Stimulated activated CD4-positive, alpha-beta T cell treated with anti-CD3 and anti-CD28 coated beads, Interleukin-12 subunit alpha, Interleukin-12 subunit beta, amount 100 ng/mL, for 48 hours (primary cell): ENCODE results near the gene ARSK.

Experiments
- DNase-seq, 3 donors: peaks; one replicate each; pipeline ENCODE4 v3.0.0-alpha.2; 2020; ENCODE audit warnings: low read depth in 2 of 3, low spot score in 1 of 3

ARSK gene, protein sequence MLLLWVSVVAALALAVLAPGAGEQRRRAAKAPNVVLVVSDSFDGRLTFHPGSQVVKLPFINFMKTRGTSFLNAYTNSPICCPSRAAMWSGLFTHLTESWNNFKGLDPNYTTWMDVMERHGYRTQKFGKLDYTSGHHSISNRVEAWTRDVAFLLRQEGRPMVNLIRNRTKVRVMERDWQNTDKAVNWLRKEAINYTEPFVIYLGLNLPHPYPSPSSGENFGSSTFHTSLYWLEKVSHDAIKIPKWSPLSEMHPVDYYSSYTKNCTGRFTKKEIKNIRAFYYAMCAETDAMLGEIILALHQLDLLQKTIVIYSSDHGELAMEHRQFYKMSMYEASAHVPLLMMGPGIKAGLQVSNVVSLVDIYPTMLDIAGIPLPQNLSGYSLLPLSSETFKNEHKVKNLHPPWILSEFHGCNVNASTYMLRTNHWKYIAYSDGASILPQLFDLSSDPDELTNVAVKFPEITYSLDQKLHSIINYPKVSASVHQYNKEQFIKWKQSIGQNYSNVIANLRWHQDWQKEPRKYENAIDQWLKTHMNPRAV

DNA sequence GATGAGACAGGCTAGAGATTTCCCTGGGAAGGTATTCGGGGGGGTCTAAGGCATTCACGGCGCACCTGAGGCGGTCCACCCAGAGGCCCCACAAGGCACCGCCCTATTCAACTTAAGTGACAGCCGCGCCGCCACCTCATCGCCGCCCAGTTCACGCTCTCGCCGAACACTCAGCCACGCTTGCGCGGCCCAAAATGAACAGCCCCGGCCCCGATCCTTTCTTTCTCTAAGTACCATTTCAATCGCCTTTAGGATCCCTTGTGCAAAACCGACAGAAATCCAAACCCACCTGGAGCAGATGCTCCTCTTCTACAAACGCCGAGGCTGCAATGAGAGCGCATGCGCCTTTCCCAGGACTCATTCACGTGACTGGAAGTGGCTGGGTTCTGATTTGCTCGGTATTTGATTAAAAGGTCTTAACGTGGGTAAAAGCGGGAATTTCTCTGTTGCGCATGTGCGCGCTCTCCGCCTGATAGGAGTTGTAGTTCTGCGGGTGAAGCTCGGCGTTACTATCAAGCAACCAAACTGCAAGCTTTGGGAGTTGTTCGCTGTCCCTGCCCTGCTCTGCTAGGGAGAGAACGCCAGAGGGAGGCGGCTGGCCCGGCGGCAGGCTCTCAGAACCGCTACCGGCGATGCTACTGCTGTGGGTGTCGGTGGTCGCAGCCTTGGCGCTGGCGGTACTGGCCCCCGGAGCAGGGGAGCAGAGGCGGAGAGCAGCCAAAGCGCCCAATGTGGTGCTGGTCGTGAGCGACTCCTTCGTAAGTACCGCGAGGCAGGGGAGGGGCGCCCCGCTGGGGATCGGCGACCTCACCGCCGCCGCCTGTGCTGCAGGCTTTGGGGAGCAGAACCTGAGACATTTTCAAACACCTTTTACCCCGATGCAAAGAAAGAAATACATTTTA is at the start of gene ARSK, which contains the start of gene SKIC3:
Gene ARSK, plus strand, starts transcription at position 455 of the 902 bp plus-strand sequence. Its CDS starts 178 bp downstream, at position 633.
Gene SKIC3, minus strand, starts transcription at position 331 of the 902 bp plus-strand sequence. CDS start 7,827 bp downstream, outside the sequence.
- DNase-seq = peak; percentile 81 to 87 (median 85)

GRCh38 chr5:95508550-95508949 is 46.4 kb upstream of the ARSK start:
- no peak for DNase-seq

- DNase-seq = no peak
Observed at GRCh38 chr5:95511606-95512005, 43.3 kb upstream of the ARSK start.

DNA sequence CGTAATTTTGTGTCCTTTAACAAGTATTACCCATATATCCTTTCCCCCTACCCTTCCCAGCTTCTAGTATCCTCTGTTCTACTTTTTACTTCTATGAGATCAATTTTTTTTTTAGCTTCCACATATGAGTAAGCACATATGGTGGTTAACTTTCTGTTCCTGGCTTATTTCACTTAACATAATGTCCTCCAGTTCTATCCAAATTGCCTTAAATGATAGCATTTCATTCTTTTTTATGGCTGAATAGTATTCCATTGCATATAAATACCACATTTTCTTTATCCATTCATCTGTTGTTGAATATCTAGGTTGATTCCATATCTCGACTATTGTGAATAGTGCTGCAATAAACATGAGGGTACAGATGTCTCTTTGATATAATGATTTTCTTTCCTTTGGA is 36.5 kb upstream of the ARSK start:
- DNase-seq = no peak

GRCh38 chr5:95519151-95519550 is 35.8 kb upstream of the ARSK start:
- DNase-seq = no peak

DNA sequence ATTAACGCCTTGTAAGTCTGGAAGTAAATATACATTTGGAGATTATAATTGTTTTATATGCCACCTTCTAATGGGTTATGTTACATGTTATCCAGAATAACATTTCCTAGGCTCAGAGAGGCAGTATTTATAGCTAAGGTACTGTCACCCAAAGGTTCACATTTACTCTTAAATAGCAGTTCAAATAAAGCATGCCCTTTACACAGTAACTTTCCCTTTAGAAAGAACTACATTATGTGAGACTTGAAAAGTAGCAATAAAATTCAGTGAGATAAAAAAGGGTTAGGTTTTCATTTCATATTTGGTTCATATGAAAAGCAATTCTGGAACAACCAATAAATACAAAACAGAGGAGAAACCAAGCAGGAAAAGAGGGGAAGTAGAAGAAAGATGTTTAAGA is 35.2 kb upstream of the ARSK start:
- no peak for DNase-seq

DNA sequence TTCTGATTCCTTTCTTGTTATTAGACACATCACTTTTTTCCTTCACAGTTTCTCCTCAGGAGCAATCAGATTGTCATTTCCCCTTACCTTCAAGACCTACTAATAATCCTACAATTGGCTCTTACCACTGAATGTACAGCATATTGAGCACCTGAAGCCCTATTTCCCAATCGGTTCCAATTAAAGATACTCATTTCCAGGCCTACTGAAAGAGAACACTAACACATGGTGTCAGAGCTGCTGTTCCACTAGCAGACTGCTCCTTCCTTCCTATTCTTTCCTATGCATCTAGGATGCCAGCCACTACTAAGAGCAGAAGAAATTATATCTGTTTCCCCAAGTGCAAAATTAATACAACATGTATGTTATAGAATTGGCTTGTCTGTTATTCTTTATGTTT is 34.7 kb upstream of the ARSK start:
- DNase-seq = no peak

DNA sequence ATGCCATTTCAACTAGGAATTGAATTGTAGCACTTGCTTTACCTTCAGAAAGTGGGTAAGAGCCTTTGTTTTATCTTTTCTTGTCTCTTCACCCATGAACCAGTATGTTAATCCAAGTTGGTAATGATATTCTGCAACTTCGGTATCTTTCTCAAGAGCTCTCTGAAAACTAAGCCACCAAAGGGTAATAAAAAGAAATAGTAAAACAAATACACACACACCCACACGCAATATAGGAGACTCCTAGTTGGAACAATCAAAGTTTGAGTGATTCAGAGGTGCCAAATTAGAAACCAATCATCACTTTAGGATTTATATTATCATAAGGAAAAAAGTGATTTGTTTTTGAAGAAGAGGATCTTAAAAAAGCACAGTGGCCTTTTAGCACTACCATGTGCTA is 30.5 kb upstream of the ARSK start:
- no peak for DNase-seq

DNA sequence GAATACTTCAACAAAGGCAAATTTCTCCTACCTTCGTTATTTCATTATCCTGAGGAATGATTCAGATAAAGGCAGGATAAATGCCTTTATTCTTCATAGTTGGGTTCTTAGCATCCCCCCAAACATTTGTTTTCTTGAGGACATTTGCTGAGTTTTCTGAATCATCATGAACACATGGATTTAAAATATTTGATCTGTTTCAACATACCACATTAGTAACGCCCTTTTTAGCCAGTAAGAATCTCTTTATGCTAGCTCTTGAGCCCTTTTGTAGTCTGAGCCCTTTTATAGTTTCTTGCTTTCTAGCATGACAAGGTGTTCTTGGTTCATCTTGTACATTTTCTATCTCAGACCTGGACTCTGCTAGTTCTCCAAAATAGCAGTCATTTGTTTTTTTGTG is 28.0 kb upstream of the ARSK start:
- no peak for DNase-seq

DNA sequence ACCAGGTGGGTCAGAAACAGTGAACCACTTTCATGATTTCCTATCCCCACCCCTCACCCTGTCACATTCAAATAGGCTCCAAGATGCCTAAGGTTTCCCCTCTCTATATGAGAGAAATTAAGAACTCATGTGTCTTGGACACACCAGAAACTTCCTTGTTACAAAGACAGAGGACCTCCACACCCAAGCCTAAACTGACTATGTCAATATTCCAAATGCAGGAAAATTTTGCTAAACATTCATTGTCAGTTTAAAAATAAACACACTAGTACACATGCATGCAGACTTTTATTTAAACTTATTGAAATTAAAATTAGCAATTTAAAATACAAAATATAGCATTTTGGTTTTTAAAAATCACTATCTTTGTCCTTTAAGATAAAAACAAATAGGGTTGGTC is 26.3 kb upstream of the ARSK start:
- DNase-seq = no peak

DNA sequence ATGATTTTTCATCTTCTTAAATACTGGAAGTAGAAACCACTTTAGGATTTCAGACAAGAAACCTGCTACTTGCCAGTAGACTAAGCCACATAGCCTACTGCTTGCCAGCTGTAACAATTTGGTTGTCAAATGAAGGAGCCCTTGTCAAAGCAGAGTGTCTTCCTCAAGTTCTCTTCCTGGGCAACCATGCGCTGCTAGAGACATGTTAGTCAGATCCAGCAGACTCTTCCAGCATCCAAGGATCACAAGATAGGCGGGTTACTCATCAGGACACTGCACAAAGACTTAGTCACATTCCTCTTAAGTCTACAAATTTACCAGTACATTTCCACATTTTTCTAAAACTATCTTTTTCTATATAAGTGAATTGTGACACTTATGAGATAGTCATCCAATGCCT is 24.5 kb upstream of the ARSK start:
- DNase-seq = no peak

GRCh38 chr5:95531491-95531890 is 23.4 kb upstream of the ARSK start:
- DNase-seq = no peak

GRCh38 chr5:95532415-95532814 is 22.5 kb upstream of the ARSK start:
- DNase-seq = no peak

GRCh38 chr5:95533106-95533505 is 21.8 kb upstream of the ARSK start:
- DNase-seq = no peak

GRCh38 chr5:95533761-95534160 is 21.1 kb upstream of the ARSK start:
- DNase-seq = no peak

GRCh38 chr5:95537501-95537900 is 17.4 kb upstream of the ARSK start:
- DNase-seq = no peak

- no peak for DNase-seq
Observed at GRCh38 chr5:95543017-95543705, 11.7 kb upstream of the ARSK start.

DNA sequence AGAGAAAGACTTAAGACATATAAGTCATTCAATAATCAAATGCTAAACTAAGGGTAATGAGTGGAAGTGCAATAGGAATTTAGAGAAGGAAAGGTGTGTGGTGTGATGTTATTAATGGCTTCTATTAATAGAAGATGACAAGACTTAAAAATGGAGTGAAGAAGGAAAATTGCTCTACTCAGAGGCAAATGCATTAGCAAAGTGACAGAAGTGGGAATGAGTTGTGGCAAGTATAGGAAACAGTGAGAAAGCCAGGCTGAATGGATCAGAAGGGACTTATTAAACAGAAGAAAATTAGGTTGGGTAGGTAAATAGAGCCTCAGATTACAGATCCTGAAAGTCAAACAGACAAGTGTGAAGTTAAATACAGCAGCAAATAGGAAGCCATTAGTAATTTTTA is 5.9 kb upstream of the ARSK start:
- DNase-seq = no peak

GRCh38 chr5:95554331-95554646 is 612 bp upstream of the ARSK start:
- DNase-seq = no peak

DNA sequence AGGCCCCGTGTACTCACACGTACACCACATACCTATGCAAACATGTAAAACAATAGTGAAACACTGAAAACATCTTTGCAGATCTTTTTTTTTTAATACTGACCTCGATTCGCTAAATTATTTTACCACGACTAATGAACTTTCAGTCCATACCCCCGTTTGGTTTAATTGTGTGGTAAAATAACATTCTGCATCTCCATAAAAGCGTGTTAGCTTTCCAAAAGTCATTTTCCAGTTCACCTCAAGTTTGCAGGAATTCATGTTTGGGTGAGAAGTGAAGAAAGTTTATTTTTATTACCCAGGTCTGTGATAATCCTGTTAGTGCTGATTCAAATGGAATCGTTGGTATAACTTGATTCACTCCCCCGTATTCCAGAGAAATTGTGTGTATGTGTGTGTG is 652 bp downstream of the ARSK start:
- DNase-seq = no peak

DNA sequence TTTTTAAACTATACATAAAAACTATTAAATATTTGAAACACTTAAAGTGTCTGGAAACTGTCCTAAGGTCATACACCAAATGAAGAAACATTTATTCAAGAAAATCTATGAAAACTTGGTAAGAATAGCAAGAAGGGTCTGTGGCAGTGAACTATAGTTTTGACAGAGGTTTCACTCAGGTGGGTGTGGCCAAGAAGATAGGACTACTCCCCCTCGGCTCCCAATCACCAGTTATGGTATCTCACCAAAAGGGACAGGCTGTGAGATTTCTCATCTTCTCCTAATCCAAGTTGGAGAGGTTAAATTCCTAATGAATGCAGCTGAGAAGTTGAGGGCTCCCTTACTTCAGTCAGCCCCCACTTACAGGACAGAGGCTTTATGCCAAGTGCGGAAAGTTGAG is 2.9 kb downstream of the ARSK start:
- DNase-seq = no peak
